GM12891 (cell line): ENCODE data around the gene TBX1.

Experiments
- DNase-seq: peaks from one replicate; pipeline ENCODE4 v3.0.0; 2011; ENCODE audit warnings: low spot score; ENCODE audit not compliant: insufficient read length
- FAIRE-seq: peaks from 2 replicates; lab custom pipeline; 2011; peaks lifted over from hg19 to GRCh38; lab: Jason Lieb, UNC
- PAX5 ChIP-seq: IDR thresholded peaks from 2 replicates; pipeline ENCODE4 v1.6.1; 2011; ENCODE audit warnings: low read length, moderate library complexity, mild to moderate bottlenecking; ENCODE audit not compliant: insufficient read depth, severe bottlenecking
- POLR2A ChIP-seq: IDR thresholded peaks from 2 replicates; pipeline ENCODE4 v1.6.1; 2011; ENCODE audit warnings: low read depth, low read length, control low read depth
- POLR2AphosphoS5 ChIP-seq: IDR thresholded peaks from 2 replicates; pipeline ENCODE4 v1.6.1; 2011; ENCODE audit warnings: low read depth, low read length, control low read depth
- POU2F2 ChIP-seq: IDR thresholded peaks from 2 replicates; pipeline ENCODE4 v1.6.1; 2011; ENCODE audit warnings: low read depth, mild to moderate bottlenecking, control low read depth, low read length, moderate library complexity
- SPI1 ChIP-seq: IDR thresholded peaks from 2 replicates; pipeline ENCODE4 v1.6.1; 2011; ENCODE audit warnings: low read depth, low read length, control low read depth
- TAF1 ChIP-seq: IDR thresholded peaks from 2 replicates; pipeline ENCODE4 v1.6.1; 2011; ENCODE audit warnings: low read depth, low read length, control low read depth

TBX1 gene

DNA sequence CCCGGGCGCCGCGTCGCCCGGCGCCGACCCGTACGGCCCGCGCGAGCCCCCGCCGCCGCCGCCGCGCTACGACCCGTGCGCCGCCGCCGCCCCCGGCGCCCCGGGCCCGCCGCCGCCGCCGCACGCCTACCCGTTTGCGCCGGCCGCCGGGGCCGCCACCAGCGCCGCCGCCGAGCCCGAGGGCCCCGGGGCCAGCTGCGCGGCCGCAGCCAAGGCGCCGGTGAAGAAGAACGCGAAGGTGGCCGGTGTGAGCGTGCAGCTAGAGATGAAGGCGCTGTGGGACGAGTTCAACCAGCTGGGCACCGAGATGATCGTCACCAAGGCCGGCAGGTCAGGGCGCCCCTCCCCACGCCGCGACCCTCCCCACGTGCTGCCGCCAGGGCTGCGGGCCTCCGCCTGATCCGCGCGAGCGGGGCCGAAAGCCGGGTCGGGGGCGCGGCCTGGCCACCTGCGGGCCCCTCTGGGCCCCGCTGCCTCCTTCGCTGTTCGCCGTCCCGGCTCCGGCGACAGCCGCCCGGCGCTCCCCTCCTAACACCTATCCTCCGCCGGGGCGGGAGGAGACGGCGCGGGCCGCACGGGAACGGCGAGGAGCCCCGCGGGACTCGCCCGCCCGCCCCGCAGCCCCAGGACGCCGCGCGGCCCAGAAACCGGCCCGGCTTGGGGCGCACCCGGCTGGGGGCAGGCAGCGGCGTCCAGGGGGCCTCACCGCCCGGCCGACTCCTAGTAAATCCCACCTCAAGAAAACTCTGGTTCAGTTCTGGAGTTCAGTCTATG, 560 bp downstream of the TBX1 start:
- no peak for TF ChIP-seq TAF1
- TF ChIP-seq POLR2AphosphoS5, result no peak
- no peak for TF ChIP-seq PAX5
- no peak for TF ChIP-seq POLR2A
- no peak for TF ChIP-seq POU2F2
- no peak for TF ChIP-seq SPI1
- FAIRE-seq, result no peak
- no peak for DNase-seq

DNA sequence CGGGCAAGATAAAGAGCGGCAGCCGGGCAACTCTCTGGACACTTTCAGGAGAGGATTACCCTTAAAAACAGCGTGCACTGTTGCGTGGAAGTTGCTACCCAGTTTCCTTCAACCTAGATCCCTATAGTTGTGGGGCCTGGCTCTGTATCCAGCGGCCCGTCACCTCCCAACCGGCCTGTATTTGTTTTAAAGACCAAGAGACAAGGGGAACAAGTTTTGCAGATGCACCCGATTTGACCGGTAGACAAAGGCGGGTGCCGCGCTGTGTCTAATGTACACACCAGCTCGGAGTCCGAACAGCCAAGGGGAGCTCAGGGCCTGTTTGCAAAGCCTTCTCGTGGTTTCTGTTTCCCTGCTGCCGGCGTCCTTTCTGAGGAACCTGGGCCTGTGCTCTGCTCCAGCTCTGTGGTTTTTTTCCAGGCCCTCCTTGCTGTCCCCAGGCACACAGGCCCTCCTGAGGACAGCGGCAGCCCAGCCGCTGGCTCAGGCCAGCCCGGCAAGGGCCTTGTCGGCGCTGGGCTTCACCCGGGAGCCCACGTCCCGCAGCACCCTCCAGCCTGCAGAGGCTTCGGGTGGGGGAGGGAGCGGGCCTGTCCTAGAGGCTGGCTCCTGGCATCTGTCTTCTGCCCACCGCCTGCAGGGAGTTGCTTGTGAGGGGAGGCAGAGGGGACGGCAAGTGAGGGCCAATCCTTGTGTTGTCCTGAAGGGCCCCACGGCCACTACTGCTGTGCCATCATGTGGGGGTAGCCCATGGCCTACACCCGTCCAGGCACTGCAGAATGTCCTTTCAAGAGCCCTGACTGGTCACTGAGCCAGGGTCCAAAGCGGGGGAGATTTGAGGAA, 1.4 kb downstream of the TBX1 start:
- DNase-seq (no peak), FAIRE-seq (no peak)
- no peak for TF ChIP-seq POLR2AphosphoS5
- TF ChIP-seq POU2F2, result no peak
- no peak for TF ChIP-seq TAF1
- TF ChIP-seq POLR2A, result no peak
- TF ChIP-seq SPI1, result no peak
- no peak for TF ChIP-seq PAX5

DNA sequence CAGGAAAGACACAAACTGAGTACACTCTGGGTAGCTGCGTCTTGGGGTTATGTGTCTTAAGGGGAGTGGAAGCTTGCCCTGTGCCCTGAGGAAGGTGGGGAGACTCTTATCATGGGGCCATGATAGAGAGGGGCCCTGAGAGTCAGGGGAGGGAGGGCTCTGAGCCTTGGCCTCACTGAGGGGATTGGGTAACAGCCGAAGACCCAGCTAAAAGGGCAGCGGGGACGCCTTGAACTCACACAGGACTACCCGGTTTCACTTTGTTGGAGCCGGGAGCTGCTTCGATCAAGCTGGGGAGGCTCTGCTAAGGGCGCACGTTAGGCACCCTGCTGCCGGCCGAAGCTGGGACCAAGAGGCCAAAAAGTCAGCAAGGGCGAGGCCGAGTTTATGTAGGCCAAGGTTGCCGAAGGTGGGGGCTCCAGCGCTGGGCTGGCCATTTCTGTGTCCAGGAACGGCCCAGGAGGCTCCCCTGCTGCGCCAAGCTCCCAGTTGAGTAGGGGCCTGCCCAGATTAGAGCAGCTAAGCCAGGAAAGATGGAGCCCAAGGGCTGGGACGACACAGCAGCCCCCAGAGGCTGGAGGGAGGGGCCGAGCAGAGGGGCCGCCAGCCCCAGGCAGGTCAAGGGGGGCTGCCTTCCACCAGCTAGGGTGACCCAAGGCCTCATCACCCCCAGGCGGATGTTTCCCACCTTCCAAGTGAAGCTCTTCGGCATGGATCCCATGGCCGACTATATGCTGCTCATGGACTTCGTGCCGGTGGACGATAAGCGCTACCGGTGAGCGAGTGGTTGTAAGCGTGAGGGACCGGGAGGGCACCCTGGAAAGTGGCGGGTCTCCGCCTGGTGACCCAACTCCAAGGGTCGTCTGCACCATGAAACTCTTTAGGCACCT, 2.2 kb downstream of the TBX1 start:
- DNase-seq, result no peak
- TF ChIP-seq PAX5, result no peak
- no peak for TF ChIP-seq SPI1
- no peak for TF ChIP-seq POU2F2
- TF ChIP-seq TAF1, result no peak
- TF ChIP-seq POLR2AphosphoS5, result no peak
- no peak for TF ChIP-seq POLR2A
- FAIRE-seq, result no peak

DNA sequence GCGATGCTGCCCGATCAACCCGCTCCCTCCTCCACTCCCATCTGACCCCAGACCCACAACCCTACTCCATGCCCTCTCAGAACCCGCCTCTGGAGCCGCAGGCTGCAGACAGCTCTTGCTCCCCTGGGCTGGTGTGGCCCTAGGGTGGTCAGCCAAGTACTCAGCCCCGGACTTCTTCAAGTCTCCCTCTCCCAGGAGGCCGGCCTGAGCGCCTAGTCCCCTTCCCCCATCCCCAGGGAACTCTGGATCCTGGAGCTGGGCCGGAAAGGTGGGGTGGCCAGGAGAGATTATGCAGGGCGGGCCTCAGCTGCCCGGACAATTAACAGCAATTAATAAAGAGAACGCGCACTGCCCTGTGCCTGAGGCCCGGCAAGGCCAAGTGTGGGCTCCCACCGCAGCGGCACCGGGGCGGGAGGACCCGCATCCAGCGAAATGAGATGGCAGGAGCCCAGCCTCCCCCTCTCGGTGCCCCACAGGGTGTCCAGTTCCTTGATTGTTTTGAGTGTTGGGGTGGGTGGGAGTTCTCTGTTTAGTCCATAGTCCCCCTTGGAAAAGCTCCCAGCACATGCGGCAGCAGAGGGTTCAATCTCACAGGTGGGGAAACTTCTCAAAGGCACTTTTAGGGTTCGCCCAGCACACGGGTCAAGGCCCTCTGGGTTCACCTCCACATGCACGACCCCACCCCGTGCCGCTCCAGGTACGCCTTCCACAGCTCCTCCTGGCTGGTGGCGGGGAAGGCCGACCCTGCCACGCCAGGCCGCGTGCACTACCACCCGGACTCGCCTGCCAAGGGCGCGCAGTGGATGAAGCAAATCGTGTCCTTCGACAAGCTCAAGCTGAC, 3.1 kb downstream of the TBX1 start:
- no peak for TF ChIP-seq POU2F2
- TF ChIP-seq TAF1, result no peak
- TF ChIP-seq SPI1, result no peak
- TF ChIP-seq POLR2AphosphoS5, result no peak
- TF ChIP-seq POLR2A, result no peak
- no peak for TF ChIP-seq PAX5
- DNase-seq (no peak), FAIRE-seq (no peak)

DNA sequence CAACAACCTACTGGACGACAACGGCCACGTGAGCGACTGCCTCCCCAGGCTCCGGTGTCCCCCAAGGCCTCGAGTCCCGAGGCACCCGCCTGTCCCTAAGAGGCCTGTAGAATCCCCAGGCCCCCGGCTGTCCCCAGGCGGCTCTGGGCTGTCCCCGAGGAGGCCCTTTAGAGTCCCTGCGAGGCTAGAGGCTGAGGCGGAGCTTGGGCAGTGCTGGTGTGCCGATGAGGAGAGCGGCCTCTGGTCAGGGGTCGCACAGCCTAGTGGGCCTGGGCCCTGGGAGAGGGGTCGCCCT, 3.7 kb downstream of the TBX1 start:
- DNase-seq, result no peak
- FAIRE-seq, result no peak
- TF ChIP-seq POLR2A, result no peak
- no peak for TF ChIP-seq TAF1
- no peak for TF ChIP-seq POU2F2
- TF ChIP-seq SPI1, result no peak
- no peak for TF ChIP-seq PAX5
- no peak for TF ChIP-seq POLR2AphosphoS5

DNA sequence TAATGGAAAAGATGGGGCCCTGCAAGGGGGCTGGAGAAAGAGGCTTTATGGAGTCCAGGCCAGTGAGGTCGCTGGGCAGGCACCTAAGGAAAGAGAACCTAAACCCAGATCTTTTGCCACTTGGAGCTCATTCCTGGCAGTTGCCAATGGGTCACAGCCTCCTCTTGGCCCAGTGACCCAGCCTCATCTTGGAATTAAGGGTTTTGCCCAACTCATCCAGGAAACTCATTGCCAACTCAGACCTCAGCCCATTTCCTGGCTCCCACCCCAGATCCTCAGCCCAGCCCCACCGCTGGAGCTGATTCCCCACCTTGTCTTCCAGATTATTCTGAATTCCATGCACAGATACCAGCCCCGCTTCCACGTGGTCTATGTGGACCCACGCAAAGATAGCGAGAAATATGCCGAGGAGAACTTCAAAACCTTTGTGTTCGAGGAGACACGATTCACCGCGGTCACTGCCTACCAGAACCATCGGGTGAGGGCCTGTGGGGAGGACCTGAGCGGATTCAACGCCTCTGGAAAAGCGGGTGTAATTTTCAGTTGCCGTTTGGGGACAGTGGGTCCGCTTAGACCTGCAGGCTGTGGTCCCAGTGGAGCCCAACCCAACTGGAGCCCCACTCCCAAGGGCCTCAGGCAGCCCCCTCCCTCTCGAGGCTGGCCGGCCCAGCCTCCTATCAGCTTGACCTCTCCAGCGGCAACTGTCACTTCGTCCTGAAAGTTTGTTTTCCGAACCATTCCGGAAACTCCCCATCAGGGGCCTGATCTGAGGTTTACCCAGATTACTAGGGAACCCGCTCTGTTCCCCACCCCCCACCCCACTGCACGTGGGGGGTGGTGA, 4.3 kb downstream of the TBX1 start:
- FAIRE-seq (no peak), DNase-seq (no peak)
- TF ChIP-seq SPI1 (no peak), TAF1 (no peak), POLR2A (no peak), POU2F2 (no peak), POLR2AphosphoS5 (no peak), PAX5 (no peak)

DNA sequence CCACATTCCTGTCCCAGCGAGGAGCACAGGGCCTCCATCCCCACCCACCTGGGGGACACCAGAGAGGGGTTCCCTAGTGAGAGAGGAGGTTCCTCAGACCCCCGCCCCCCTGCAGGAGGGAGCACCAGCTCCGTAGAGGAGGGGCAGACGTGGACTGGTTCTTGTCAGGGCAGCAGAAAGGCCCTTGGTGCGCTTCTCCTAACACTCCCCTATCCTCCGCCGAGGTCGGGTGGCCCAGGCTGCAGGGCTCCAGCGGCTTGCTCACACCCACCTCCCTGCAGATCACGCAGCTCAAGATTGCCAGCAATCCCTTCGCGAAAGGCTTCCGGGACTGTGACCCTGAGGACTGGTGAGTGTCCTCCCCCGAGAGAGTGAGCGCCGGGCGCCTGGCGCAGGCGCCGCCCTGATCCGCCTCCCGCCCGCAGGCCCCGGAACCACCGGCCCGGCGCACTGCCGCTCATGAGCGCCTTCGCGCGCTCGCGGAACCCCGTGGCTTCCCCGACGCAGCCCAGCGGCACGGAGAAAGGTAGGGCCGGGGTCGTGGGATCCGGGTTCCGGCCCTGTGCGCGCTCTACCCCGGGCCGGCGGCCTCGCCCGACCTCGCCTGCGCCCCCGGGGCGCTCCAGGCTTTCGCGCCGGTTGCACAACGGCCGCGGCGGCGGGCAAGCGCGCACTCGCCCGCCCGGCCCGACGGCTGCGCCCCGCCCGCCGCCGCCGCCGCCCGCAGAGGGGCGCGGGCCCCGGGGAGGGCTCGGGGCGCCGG, 5.1 kb downstream of the TBX1 start:
- FAIRE-seq (no peak), DNase-seq (no peak)
- TF ChIP-seq POLR2AphosphoS5 (no peak), TAF1 (no peak), PAX5 (no peak), POLR2A (no peak), SPI1 (no peak), POU2F2 (no peak)
